T-helper 22 cell (primary cell): ENCODE data around the gene TAF1C.
"Not testable (repeated sequence)": the region's sequence is repeated elsewhere in the genome, so short reads cannot be mapped to it uniquely, and the experiment has no call there.

ENCODE experiments used
- DNase-seq: peaks from one replicate; pipeline ENCODE4 v3.0.0-alpha.2; 2020; ENCODE audit warnings: low read depth

TAF1C gene

DNA sequence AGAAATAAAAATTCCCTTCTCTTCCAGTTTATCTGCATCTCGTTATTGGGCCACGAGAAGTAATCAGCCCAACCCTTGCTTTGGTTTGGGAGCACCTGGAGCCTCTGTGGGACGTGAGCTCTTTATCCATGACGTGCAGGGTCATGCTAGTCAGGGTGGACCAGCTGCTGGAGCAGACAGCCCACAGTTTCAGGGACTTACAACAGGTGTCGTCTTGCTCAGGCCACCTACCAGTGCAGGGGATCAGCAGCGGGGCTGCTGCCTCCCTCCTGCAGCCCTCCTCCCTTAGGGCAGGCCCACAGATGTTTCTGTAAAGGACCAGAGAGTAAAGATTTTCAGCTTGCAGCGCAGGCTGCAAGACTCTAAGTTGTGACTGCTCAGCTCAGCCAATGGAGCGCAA lies 21.0 kb upstream of the TAF1C start:
- no peak for DNase-seq

DNA sequence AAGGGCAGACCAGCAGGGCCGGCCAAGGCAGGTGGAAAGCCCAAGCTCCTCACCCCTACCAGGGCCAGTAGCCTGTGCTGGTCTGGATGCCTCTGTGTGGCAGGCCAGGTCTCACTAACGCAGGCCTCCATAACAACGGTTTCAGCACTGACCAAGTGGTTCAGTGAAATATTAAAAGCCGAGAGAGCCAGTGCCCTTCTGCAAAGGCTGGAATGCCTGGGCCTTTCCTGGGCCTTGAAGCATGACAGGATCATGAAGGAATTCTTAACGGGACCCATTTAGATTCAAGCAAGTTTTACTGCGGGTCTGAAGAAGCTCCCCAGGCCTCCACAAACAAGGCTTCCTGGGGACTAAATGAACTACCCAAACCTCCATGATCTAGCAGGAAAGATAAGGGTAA lies 20.4 kb upstream of the TAF1C start:
- no peak for DNase-seq

DNA sequence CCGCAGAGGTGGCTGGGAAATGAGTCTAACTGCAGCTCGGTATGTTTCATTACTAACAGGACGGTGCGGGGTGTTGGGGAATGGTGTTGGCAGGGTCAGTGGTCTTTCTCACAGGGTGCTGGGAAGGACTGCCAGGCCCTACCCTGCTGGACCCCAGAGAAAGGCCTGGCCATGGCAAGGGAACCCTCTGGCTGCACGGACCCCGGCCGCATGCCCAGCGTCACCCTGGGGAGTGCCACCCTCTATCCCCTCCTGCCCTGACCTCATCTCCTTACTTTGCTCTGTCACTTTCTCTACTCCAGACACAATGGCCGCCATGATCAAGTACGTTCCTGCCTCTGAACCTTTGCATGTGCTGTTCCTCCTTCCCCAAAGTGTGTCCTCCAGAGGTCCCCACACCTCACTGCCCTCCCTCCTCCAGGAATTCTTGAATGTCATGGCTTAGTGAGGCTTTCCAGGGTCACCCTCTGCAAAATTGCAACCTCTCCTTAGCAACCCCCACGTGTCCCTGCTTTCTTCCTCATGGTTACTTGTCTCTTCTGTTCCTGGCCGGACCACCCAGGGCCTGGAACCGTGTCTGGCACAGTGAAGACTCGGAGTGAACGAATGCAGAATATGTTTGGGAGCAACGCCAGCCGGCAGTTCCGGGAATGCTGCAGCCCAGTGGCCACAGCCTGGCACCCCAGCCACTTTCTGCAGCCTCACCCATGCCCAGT lies 19.3 kb upstream of the TAF1C start:
- DNase-seq = no peak

DNA sequence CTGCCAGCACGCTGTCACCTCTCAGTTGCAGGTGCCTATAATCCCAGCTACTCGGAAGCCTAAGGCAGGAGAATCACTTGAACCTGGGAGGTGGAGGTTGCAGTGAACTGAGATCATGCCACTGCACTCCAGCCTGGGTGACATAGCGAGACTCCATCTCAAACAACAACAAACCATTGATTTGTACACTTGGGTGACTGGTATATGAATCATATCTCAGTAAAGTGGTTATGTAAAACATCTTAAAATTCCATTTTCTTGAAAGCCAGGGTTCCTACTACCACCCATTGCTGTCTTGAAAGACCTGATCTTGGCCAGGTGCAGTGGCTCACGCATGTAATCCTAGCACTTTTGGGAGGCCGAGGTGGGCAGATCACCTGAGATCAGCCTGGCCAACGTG lies 18.3 kb upstream of the TAF1C start:
- DNase-seq = not testable (repeated sequence)

DNA sequence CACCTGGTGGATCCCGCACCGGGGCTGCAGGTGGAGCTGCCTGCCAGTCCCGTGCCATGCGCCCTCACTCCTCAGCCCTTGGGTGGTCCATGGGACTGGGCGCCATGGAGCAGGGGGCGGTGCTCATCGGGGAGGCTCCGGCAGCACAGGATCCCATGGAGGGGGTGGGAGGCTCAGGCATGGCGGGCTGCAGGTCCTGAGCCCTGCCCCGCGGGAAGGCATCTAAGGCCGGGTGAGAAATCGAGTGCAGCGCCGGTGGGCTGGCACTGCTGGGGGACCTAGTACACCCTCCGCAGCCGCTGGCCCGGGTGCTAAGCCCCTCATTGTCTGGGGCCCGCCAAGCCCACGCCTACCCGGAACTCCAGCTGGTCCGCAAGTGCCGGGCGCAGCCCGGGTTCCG lies 17.7 kb upstream of the TAF1C start:
- DNase-seq = not testable (repeated sequence)

DNA sequence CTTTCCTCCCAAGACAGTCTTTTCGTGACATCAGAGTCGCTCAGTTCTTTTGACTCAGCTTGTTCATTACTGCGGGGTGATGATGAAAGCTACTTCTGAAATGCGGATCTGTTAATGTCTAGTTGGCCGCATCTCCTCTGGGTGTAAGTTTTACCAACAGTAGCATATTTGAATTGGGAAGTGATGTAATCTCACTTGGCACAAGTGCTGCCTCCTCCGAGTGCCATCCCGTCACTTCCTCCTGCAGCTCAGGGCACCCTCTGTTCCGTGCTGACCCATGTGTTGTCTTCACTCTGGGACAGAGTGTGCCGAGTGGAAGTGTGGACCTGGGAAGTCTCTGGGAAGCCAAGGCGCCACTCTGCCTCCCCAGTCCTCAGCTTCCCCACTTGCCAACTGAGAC lies 13.0 kb upstream of the TAF1C start:
- DNase-seq = no peak

DNA sequence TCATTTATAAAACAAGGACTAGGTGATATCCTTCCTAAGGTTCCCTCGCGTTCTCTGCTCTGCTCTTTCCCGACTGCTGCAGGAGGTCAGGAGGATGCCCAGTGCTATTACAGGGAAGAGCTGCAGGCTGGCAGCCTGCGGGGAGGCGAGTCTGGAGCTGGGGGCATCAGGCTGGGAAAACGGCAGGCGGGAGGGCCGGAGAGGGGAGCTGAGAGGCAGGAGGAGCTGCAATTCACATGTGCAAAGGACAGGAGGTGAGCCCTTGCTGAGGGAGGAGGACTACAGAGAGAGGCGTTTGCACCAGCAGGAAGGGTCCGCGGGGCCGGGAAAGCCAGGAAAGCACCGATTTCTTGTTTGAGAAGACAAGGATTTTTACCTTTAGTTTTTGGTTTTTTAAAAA lies 12.2 kb upstream of the TAF1C start:
- DNase-seq = no peak

DNA sequence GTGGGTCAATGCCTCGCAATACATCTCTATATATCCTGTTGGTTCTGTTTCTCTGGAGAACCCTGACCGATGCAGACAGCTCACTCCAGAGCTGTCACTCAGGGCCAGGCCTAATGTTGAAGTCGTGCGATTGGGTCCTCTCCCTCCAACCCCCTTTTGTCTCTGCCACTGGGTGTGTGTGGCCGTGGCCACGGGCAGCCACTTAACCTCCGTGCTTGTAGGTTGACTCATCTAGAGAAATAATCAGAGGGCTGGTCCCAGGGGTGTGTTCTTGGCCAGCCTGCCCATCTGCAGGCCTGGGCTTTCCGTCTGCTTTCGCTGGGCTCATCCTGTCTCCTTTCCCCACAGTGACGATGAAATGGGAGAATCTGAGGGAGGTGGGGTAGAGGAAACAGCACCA lies 11.5 kb upstream of the TAF1C start:
- no peak for DNase-seq

DNA sequence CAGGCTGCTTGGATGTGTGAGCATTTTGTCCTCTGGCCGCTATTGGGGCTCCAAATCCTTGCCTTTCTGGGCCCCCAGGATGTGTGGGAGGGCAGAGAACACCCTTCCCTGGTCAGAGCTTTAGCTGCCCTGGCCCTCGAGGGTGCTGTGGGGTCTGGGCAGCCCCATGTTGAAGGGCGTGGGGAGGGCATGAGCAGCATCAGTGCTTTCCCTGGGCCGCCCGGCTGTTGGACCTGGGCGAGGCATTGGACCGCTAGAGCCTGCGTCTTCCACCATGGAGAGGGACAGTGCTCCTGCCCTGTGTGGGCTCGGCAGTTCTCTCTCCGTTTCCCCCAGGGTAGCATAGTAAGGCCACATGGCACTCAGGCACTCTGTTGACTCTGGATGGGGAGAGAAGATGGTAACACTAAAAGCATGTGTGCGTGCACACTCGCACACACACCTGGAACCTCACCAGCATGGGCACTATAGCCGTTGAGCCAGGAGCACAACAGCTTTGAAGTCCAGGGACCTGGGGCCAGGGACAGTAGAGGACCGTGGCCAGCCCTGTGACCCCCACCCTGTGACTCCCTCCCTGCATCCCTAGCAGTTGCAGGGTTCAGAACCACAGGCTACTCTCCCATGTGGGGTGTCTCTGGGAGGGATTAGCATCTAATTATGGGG lies 10.7 kb upstream of the TAF1C start:
- no peak for DNase-seq

DNA sequence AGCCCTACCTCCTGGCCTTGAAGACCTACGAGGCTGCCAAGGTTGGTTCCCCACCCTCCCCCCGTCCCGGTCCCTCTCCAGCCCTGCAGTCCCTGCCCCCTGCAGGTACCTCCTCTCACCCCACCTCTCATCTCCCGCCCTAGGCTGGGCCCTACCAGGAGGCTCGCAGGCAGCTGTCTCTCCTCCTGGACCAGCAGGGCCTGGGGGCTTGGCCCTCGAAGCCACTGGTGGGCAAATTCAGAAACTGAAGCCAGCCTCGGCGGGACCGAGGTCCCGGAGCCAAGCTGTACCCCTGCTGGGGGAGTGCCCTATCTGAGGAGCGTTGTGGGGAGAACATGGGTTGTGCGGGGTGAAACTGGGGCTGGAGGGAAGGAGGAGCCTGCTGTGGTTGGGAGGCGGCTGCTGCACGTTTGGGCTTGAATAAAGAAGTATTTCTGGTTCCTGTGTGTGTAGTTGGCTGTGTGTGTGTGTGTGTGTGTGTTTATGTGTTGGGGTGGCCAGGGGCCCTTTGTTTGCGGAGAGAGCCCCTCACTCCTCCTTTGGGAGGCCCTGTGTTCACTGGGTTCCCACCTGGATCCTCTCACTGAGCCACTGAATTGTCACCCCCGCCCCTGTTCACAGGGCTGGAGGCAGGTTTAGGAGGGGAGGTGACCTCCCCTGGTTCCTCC lies 10.0 kb upstream of the TAF1C start:
- no peak for DNase-seq

DNA sequence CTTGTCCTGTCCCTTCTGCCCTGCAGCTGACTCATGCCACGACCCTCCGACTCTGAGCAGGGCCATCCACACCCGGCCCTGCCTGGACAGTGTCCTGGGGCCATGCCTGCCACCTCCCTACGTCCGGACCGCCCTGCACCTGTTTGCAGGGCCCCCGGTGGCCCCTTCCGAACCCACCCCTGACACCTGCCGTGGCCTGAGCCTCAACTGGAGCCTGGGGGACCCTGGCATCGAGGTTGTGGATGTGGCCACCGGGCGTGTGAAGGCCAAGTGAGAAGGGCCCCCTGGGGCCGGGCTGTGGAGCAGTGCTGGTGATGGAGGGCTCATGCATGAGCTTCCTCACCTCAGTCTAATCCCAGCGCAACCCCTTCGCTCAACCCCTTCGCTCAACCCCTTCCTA lies 9.2 kb upstream of the TAF1C start:
- DNase-seq = no peak

DNA sequence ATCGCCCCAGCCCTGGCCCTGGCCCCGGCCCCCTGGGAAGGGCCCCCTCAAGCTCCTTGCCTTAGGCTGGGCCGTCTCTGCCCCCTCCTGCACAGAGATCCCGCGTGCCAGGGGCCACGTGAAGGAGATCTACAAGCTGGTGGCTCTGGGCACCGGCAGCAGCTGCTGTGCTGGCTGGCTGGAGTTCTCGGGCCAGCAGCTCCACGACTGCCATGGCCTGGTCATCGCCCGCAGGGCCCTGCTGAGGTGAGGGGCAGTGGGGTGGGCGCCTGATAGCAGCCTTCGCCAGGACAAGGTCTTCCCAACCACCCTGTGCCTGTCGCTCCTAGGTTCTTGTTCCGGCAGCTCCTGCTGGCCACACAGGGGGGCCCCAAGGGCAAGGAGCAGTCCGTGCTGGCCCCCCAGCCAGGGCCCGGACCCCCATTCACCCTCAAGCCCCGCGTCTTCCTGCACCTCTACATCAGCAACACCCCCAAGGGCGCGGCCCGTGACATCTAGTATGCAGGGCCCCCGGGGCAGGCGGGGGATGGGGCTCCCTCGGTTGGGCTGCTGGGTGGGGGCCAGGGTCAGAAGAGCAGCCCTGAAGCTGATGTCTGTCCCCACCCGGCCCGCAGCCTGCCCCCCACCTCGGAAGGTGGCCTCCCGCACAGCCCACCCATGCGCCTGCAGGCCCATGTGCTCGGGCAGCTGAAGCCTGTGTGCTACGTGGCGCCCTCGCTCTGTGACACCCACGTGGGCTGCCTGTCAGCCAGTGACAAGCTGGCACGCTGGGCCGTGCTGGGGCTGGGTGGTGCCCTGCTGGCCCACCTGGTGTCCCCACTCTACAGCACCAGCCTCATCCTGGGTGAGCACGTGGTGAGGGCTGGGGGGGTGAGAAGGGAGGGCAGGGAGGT lies 8.6 kb upstream of the TAF1C start:
- DNase-seq = no peak

DNA sequence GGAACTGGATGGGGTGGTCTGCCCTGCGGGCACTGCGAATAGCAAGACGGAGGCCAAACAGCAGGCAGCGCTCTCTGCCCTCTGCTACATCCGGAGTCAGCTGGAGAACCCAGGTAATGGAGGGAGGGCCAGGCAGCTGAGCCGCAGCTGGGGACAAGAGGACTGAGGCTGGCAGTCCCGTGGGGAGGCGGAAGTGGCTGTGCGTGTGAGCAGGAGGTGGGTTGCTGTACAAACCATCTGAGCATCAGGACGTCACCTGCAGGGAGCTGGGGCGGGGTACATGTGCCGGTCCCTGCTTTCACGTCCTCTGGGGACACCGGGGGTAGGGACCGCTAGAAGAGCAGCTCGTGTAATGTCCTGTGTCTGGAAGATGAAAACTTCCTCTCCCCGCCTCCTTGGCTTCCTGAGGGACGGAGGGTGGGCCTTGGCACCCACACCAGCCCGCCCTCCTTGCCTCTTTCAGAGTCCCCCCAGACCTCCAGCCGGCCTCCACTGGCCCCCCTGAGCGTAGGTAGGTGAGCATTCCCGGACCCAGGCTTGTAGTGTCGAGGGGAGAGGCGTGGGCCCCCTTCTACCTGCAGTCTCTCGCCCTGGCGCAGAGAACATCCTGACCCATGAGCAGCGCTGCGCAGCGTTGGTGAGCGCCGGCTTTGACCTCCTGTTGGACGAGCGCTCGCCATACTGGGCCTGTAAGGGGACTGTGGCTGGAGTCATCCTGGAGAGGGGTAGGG lies 7.8 kb upstream of the TAF1C start:
- no peak for DNase-seq

DNA sequence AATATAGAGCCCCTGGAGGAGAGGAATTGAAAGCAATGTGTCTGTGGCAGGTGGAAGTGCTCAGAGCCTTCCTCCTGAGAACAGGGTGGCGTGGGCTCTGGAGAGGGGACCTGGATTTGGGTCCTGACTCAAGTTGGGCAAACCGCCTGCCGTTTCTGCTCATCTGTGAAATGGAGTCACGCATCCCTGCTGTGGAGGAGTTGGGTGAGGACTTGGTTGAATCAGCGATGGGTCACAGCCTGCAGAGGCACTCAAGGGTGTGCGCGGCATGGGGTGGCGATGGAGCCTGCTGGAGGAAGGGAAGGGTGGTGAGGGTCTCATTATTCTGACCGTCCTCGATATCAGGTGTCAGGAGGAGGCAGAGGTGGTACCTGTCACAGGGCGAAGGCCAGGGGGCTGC lies 7.2 kb upstream of the TAF1C start:
- DNase-seq = no peak

DNA sequence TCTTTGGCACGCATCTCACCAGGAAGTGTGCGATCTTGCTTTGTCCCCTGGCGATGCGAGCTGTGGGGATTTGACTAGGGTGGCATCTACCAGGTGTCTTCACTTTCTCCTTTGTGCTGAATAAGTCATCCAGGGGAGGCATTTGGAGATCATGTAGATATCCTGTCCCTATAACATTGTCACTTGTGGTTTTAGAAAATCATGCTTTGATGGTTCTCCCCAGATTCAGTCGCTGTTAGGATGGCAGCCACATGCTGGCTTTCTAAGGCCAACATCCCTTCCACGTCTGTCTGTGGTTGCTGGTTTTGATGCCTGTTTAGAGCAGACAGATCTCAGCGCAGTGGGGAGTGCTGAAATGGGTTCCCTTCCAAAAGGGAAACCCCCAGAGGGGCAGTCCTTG lies 6.6 kb upstream of the TAF1C start:
- no peak for DNase-seq

DNA sequence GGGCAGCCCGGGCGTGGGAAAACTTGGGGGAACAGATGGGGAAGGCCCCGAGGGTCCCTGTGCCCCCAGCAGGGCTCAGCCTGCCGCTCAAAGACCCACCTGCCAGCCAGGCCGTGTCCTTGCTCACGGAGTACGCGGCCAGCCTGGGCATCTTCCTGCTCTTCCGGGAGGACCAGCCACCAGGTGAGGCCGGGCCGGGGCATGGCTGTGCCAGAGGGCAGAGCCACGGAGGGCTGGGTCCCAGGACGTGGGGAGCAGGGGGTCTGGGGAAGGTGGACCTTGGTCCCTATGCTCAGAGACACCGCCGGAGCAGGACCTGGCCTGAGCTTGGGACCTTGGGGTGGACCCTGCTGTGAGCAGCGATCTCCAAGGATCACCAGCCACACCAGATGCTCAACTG lies 4.6 kb upstream of the TAF1C start:
- DNase-seq = no peak

DNA sequence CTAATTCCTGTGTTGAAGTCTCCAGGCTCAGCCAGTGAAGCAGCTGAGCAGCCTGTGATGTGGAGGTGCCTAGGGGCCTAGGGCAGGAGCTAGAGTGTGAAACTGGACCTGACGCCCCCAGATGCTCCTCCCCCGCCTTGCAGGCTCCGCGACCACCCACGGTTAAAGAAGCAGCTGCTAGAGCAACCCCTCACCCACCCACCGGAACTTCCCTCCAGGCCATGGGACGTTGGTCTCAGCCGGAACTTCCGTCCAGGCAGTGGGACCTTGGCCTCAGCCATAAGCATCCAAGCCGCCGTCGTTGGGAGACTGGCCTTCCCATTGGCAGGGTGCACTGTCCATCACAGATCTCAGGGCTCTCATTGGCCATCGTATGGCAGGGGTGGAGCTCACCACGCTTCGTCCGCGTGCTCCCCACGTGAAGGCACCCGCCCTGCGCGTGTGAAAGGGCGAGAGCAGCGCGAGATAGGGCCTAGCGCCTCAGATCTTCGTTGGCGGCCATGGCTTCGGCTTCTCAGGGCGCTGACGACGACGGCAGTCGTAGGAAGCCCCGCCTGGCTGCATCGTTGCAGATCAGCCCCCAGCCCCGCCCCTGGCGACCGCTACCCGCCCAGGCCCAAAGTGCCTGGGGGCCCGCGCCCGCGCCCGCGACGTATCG lies 4.0 kb upstream of the TAF1C start, which contains the start of gene ADAD2:
Gene ADAD2, plus strand, starts transcription at position 427 of the 658 bp plus-strand sequence. Its CDS starts 74 bp downstream, at position 501.
- DNase-seq = no peak

DNA sequence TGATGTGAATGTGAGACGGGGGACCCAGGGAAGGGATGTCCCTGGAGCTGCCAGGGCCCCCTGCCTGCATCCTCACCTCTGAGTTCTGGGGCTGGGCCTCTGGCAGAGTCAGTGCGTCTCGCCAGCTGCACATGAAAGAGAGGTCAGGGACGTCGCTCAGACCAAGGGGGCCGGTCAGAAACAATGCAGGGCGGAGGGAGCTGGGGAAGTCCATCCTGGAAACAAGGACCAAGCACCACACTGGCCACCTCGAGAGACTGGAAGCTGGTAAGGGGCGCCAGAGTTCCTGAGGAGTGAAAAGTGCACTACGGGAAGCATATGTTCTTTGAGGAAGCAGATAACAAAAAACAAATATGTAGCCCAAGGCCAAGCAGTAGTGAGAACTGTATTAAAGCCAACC lies 2.1 kb downstream of the TAF1C start:
- no peak for DNase-seq

DNA sequence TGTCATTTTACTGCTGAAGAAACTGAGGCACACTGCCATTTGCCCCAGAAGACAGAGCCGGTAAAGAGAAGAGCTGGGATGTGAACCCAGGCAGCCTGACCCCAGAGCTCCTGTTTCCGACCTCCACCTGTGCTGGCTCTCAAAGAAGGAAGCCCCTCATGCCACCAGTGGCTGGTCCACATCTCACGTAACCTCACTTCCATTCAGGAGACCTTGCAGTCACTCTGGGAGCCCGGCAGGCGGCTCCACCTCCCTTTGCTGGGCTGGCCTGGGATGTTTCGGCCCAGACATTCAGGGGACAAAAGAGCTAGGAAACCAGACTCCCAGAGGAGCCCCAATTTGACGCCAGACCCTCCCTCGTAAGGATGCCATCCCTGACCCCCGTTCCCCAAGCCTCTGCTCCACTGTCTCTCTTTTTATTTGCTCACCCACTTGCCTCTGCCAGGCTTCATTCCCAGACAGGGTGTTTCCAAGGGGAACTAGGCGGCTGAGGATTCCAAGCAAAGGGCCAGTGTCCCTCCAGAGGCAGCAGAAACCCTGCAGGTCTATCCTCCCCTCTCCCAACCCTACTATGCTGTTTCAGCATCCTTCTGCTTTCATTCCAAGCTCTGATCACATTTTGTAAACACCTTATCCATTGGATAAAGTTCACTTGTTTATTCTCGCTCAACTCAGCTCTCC lies 2.8 kb downstream of the TAF1C start:
- no peak for DNase-seq

DNA sequence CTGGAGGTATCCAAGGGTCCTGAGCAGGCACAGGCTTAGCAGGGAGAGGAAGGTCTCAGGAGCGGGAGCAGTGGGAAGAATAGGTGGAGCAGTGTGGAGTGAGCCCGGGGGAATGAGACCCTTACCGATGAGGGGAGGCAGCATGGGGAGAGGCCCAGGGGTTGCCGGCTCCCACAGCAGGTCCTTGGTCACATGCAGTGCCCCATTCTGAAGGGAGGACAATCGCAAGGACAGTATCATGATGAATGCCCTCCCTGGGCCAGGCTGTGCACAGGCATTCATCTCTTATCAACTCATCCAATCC lies 3.3 kb downstream of the TAF1C start:
- no peak for DNase-seq
